OCI-LY1 (cell line): ENCODE measurements around the gene PDPN.

Experiments used
- EZH2 ChIP-seq: fragments of 200-600 bp; sonication (generic), shearing (Covaris generic); IDR thresholded peaks from 2 replicates; pipeline ENCODE4 v1.8.0; 2017; ENCODE audit warnings: borderline replicate concordance, mixed run types, mild to moderate bottlenecking, antibody characterized with exemption, low read length, moderate library complexity, mixed read lengths
- TF ChIP-seq, protein P1 (sequence below): fragments of 200-600 bp; sonication (generic), shearing (Covaris generic); IDR thresholded peaks from 2 replicates; pipeline ENCODE4 v1.5.1; 2017; ENCODE audit warnings: mild to moderate bottlenecking, antibody characterized with exemption, low read length, moderate library complexity, mixed read lengths

DNA sequence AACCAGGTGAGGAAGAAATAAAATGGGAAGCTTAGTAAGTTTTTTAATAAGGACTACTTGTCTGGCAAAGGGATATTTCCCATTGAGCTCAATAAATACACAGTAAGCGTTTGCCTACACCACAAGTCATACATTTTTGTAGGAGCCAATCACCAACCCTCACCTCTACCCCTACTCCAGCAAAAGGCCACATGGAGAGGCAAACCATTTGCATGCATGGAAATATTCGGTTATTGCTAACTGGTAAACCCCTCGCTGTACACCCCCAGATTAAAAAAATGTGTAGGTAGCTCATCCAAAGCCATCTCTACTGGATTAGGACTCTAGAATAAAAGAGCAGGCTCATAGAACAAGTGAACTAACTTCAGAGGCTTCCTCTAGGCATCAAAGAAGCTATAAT, 21.1 kb downstream of the PDPN start:
- TF ChIP-seq, protein P1, sequence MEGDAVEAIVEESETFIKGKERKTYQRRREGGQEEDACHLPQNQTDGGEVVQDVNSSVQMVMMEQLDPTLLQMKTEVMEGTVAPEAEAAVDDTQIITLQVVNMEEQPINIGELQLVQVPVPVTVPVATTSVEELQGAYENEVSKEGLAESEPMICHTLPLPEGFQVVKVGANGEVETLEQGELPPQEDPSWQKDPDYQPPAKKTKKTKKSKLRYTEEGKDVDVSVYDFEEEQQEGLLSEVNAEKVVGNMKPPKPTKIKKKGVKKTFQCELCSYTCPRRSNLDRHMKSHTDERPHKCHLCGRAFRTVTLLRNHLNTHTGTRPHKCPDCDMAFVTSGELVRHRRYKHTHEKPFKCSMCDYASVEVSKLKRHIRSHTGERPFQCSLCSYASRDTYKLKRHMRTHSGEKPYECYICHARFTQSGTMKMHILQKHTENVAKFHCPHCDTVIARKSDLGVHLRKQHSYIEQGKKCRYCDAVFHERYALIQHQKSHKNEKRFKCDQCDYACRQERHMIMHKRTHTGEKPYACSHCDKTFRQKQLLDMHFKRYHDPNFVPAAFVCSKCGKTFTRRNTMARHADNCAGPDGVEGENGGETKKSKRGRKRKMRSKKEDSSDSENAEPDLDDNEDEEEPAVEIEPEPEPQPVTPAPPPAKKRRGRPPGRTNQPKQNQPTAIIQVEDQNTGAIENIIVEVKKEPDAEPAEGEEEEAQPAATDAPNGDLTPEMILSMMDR = no peak
- no peak for TF ChIP-seq EZH2
